NCI-H1436 treated with DMSO at 0.1 percent for 48 hours (cell line): ENCODE results near the gene LRG1.

ENCODE experiments used
- DNase-seq: peaks from one replicate; lab custom pipeline; 2025; lab: John Stamatoyannopoulos, UW

LRG1 gene

DNA sequence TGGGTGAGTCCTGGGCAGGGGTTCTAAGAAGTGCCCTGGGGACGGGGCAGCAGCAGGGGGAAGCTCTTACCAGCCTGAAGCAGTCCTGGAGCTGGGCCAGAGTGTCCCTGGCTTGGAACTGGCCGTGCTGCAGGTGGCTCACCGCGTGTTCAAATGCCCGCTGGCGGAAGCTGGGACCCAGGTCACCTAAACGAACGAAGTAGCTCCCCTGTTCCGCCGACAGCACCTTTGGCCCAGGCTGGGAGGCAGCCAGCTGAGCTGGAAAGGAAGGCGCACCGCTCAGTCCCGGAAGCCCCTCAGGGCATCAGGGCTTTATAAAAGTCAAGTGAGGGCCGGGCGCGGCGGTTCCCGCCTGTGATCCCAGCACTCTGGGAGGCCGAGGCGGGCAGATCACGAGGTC lies 31.1 kb downstream of the LRG1 start:
- no peak for DNase-seq

GRCh38 chr19:4507804-4508203 lies 32.0 kb downstream of the LRG1 start:
- DNase-seq = no peak

- no peak for DNase-seq
These were observed 32.7 kb downstream of the LRG1 start for GRCh38 chr19:4507150-4507452.

DNA sequence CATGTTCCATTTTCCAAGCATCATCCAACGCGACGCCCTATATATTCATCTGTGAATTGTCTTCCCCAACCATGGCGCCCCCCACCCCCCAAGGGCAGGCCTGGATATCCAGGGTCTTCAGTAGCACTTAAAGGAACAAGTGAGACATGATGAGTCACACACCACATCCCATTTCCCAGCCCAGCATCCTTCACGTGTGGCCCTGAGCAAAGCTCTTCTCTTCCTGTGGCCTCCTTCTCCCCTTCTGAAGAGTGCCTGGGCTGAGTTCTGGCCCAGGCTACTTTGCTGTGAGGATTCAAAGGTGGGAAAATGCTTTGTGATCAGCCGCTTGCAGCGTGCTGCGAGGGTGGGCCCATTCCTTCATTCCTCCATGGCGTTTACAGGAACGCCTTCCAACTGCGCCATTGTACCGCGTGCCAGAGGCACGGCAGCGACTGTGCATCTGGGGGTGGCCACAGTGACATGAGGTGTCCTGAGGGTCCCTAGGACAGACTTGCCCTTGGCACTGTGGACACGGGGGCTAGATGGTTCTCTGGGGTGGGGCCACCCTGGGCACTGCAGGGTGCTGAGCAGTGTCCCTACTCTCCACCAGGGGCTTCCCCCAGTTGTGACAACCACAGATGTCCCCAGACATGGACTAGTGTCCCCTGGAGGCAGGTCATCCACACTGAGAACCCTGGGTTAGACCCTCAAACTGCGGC lies 33.2 kb downstream of the LRG1 start:
- no peak for DNase-seq

GRCh38 chr19:4505570-4506448 lies 34.0 kb downstream of the LRG1 start:
- DNase-seq = no peak

DNA sequence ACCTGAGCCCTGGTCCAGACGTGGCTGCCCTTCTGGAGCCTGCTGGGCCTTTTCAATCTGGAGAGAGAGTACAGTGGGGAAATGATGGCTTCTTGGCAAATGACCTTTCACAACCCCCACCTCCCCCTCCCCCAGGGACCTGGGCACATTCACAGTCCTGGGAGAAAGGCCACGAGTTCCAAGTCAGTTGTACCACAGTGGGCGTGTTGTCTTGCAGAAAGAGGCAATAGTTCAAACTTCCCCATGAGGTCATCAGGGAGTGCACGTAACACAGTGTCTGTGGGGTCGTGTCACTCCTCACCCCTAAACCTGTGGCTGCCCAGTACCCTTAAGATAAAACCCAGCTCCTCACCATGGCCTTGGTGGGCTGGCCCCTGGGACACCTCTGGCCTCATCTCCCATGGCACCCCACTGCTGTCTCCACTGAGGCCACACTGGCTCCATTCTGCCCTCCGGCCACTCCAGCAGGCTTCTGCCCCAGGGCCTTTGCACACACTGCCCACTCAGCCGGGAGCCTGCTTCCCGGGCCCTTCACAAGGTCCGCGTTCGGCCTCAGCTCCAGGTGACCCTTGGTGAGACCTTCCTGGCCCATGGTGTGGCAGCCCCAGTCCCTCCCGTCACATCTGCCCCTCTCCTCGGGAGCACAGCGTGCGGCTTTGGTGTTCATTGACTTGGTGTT lies 34.8 kb downstream of the LRG1 start:
- DNase-seq = no peak

DNA sequence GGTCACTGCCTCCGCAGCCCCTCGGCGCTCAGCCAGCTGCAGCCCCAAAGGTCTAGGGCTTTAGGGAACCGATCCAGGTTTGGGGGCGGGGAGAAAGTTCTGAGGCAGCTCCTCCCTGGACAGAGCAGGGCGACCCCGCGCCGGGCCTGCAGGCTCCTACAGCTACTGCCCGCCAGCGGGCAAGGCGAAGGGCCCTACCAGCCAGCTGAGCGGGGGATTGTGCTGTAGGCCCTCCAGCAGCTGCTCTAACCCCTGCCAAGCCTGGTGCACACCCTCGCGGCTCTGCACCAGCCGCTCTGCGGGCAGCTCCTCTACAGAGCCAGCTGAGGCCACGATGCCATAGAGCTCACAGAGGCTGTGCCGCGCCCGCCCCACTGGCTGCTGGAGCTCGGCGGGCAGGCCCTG lies 35.5 kb downstream of the LRG1 start:
- no peak for DNase-seq

DNA sequence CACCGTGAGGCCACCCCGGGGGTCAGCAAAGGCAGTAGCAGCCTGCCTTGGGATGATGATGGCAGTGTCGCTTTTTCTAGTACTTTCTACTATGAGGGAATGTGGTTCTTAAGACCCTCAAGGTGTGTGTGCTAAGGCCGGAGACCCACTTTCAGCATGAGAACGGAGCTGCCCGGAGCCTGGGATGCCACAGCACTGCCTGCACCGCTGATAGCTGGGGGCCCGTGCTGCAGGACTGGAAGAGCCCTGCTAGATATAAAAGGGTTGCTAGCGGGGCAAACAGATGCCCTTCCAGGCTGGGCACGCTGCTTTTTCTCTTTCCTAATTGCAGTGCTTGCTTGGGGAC lies 36.0 kb downstream of the LRG1 start:
- no peak for DNase-seq

DNA sequence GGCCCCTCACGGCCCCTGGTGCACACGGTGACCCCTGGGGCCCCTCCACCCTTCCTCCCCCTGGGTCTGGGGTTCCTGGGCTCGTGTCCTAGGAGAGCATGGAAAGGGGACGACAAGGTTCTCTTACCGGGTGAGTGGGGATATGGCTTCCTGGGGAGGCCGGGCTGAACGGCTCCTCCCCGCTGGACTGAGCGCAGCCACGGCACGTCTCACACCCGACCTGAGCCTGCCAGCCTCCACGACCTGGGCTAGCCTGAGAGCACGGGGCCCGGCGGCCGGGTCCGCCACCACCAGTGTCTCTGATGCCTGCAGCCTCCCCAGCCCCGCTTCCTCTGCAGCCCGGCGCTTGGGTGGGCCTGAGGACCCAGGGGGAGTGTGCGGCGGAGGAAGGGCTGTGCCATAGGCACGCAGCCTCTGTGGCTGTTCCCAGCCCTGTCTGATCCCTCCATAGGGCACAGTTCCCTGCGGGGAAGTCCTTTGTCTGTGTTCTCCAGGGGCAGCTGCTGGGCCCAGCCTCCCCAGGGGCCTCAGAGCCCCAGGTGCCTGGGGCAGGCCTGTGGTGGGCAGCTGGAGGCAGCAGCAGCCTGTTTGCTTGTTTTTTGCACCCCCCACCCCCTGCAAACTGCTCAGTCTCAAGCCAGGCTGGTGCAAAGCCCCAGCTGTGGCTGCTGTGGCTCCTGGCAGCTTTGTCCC lies 36.6 kb downstream of the LRG1 start:
- no peak for DNase-seq

DNA sequence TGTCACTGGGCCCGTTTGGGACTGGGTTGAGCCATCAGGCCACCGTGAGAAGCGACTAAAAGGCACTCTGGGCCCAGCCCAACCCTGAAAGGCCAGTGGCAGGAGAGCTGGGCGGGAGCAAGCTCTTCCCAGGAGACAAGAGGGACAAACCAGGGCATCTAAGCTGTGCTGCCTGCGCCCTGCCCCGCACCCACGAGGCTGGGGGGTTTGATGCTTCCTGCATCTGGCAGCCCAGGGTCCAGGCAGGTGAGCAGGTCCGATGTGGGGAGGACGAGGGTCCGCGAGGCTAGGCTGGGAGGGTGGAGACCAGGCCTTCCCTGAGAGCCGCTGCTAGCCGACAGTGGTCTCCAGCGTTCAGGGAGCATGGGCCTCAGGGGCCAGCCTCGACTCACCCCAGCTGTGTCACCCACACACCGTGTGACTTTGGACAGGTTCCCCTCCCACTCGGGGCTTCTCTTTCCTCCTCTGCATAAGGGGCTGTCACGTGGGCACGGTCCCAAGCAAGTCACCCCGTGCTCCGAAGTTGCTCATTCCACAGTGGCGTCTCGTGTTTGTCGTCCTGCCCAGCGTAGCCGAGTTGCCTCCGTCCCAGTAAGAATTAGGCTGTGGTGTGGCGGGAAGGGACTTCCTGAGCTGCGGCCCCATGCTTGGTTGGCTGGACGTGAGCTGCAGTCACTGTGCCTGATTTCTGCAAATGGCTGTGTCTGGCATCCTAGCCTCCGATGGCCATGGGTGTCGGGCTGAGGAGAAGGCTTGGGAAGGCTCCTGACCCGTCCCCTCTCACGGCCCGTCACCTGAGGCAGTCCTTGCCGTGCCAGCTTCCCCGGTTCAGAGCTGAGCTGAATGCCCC lies 37.3 kb downstream of the LRG1 start:
- no peak for DNase-seq

- no peak for DNase-seq
These were observed 38.1 kb downstream of the LRG1 start for GRCh38 chr19:4501691-4502090.

- DNase-seq = no peak
These were observed 38.8 kb downstream of the LRG1 start for GRCh38 chr19:4500841-4501591.

DNA sequence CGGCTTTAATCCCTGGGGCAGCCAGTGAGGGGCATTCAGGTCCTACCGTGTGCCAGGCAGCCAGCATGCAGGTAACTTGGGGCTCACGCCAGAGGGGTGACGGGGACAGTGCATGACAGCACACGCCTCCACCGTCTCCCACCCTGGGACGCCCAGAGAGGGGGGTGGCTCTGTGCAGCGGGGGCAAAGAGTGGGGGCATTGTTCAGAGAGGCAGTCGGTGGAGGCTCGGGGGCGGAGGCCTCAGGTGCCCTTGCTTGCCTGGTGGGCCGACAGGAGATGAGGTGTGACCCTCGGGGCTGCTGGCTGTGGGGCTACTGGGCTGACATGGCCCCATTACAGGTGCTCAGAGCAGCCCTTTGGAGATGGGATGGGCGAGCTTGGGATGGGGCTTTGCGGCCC lies 40.0 kb downstream of the LRG1 start:
- DNase-seq = no peak

GRCh38 chr19:4499318-4499717 lies 40.5 kb downstream of the LRG1 start:
- DNase-seq = no peak

- DNase-seq = no peak
These were observed 41.1 kb downstream of the LRG1 start for GRCh38 chr19:4498694-4499093.

- no peak for DNase-seq
These were observed 42.0 kb downstream of the LRG1 start for GRCh38 chr19:4497770-4498389.

- no peak for DNase-seq
These were observed 43.5 kb downstream of the LRG1 start for GRCh38 chr19:4496304-4496703.

GRCh38 chr19:4495471-4495870 lies 44.4 kb downstream of the LRG1 start:
- DNase-seq = no peak

DNA sequence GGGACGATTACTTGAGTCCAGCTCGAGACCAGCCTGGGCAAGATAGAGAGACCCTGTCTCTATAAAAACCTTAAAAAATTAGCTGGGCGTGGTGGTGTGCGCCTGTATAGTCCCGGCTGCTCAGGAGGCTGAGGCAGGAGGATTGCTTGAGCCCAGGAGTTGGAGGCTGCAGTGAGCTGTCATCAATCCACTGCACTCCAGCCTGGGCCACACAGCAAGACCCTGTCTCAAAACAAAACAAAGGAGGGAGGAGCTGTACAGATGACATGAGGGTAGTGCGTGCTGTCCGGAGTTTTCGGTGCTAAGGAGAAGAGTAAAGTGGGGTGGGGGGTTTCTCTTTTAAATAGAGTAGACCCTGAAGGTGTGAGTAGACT lies 45.2 kb downstream of the LRG1 start:
- DNase-seq = no peak

GRCh38 chr19:4493929-4494690 lies 45.7 kb downstream of the LRG1 start:
- no peak for DNase-seq
